ENCODE data around the gene MCM6. TPM values are rescaled to one million over a fixed set of nuclear protein-coding genes. Genes with fewer than 3 reads are reported as not detected.

The MCM6 gene
- total and polyA plus RNA-seq, 8 donors, result 1.8 to 41.1 (median 8.5) TPM

- no peak overlapping the region for H3K4me3 ChIP-seq
- no peaks in the 10 kb centered on the region for H3K4me1 ChIP-seq
- intact Hi-C loops (cut with DNase I; ENCODE audit: low total_unique reads), result no loop called here
- no peaks in the 10 kb centered on the region for H3K9me3 ChIP-seq
- WGBS, 5 donors, result 89 to 95% (median 92%) methylated on average over 2 of the region's 2 CpGs
- peaks cover 0 to 25% (median 14%) of the 10 kb centered on the region in 4 donors for H3K36me3 ChIP-seq
- TF ChIP-seq POLR2AphosphoS5 (IDR thresholded peaks at IDR 0.05) (no peak), EP300 (IDR thresholded peaks at IDR 0.05) (no peak)
- TF ChIP-seq, protein P1, sequence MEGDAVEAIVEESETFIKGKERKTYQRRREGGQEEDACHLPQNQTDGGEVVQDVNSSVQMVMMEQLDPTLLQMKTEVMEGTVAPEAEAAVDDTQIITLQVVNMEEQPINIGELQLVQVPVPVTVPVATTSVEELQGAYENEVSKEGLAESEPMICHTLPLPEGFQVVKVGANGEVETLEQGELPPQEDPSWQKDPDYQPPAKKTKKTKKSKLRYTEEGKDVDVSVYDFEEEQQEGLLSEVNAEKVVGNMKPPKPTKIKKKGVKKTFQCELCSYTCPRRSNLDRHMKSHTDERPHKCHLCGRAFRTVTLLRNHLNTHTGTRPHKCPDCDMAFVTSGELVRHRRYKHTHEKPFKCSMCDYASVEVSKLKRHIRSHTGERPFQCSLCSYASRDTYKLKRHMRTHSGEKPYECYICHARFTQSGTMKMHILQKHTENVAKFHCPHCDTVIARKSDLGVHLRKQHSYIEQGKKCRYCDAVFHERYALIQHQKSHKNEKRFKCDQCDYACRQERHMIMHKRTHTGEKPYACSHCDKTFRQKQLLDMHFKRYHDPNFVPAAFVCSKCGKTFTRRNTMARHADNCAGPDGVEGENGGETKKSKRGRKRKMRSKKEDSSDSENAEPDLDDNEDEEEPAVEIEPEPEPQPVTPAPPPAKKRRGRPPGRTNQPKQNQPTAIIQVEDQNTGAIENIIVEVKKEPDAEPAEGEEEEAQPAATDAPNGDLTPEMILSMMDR (IDR thresholded peaks at IDR 0.05), result no peak
- no peak overlapping the region for H3K27ac ChIP-seq
- no peak for DNase-seq
- H3K27me3 ChIP-seq, result no peaks in the 10 kb centered on the region
These were observed 84.6 kb downstream of the MCM6 start for GRCh38 chr2:135791418-135792190.

DNA sequence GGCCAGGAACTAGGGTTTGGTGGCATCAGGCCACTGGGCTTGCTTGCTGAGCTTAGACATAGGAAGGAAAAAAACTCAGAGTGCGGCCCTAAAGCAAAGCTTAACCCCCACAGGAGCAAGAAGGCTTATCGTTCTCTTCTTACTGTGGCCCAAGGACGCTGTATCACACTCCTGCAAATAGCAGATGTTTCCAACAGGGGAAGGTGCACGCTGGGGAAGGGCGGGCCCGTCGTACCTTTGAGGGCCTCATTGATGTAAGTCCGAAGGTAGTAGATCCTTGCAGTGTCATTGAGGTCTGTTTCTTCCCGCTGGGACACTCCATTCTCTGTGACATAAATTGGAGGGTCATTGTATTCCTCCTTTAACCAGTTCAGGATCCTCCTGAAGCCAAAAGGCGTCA is 85.8 kb downstream of the MCM6 start:
- H3K36me3 ChIP-seq, result peaks cover 0 to 37% (median 24%) of the 10 kb centered on the region in 4 donors
- H3K27me3 ChIP-seq, result no peaks in the 10 kb centered on the region
- no peak overlapping the region for H3K27ac ChIP-seq
- DNase-seq, result no peak
- intact Hi-C loops (cut with DNase I; ENCODE audit: low total_unique reads), result no loop called here
- H3K9me3 ChIP-seq, result no peaks in the 10 kb centered on the region
- TF ChIP-seq POLR2AphosphoS5 (IDR thresholded peaks at IDR 0.05) (no peak), EP300 (IDR thresholded peaks at IDR 0.05) (no peak), POLR2A (IDR thresholded peaks at IDR 0.05) (no peak)
- TF ChIP-seq, protein P1 (IDR thresholded peaks at IDR 0.05), result no peak
- WGBS, 5 donors, result 91 to 96% (median 94%) methylated on average over 10 of the region's 10 CpGs
- no peak overlapping the region for H3K4me3 ChIP-seq
- H3K4me1 ChIP-seq, result no peaks in the 10 kb centered on the region

Small RNA genes within 50 kb of the gene (small RNA-seq; reads per million reads assigned to genes)
- gene RF00019, result 0 reads per million in 4 donors

Other genes starting within 250 kb of the MCM6 start
- 100 to 1,000 TPM in 2 of 5 donors, 10 to 100 TPM in 3; 18.8 to 296 (median 79.3) TPM for gene UBXN4, start 134.6 kb downstream of the MCM6 start, total RNA-seq
- 10 to 100 TPM; 25.6 to 39.9 (median 32.8) TPM for gene UBXN4, start 134.6 kb downstream of the MCM6 start, polyA plus RNA-seq
- gene LCT, start 39.3 kb downstream of the MCM6 start, total RNA-seq, result 10 to 100 TPM in 1 of 5 donors, under 1 TPM in 1, not detected in 3; 0.58 to 12.3 TPM
- gene LCT, start 39.3 kb downstream of the MCM6 start, polyA plus RNA-seq, result not detected
- gene DARS1, start 109.2 kb upstream of the MCM6 start, total RNA-seq, result 100 to 1,000 TPM in 3 of 5 donors, 10 to 100 TPM in 2; 39.1 to 244 (median 106) TPM
- gene DARS1, start 109.2 kb upstream of the MCM6 start, polyA plus RNA-seq, result 10 to 100 TPM; 48.1 to 63.2 (median 60.9) TPM
- gene CXCR4, start 241.7 kb upstream of the MCM6 start, total RNA-seq, result 10 to 100 TPM in 2 of 5 donors, 1 to 10 TPM in 2, not detected in 1; 1.2 to 42.6 (median 12.5) TPM
- gene CXCR4, start 241.7 kb upstream of the MCM6 start, polyA plus RNA-seq, result 10 to 100 TPM in 2 of 3 donors, 1 to 10 TPM in 1; 9.3 to 20.6 (median 15.9) TPM